K562 (cell line): ENCODE measurements around the gene CLDN15. TPM values are rescaled to one million over a fixed set of nuclear protein-coding genes. Genes with fewer than 3 reads are reported as not detected.

ENCODE experiments used
- ATAC-seq: fragments of 200-7000 bp; cut with Tn5 transposase; 3 replicates; pipeline ENCODE4 v1.9.1; 2020; ENCODE audit warnings: moderate library complexity
- BruUV-seq: library from RNA; stranded (reverse); fragments of 400-500 nt; replicated peaks from 2 replicates; lab custom pipeline; 2021; lab: Mats Ljungman, UMichigan
- CTCF ChIA-PET: fragments of 300-600 bp; formaldehyde crosslinking; extraction: SDS; loops from one replicate; lab custom pipeline; 2021; ENCODE audit warnings: low intra/inter-chr PET ratio; lab: Yijun Ruan, JAX
- POLR2A ChIA-PET: fragments of 300-600, 350-650 bp; sonication (Branson Sonifier 250); formaldehyde crosslinking; extraction: SDS; loops from one replicate; lab custom pipeline; 2021; ENCODE audit warnings: antibody characterized with exemption, inconsistent platforms; lab: Yijun Ruan, JAX
- DNase-seq, 4 experiments: peaks; one replicate each; pipeline versions ENCODE4 v3.0.0 to v3.0.0-alpha.2; 2011 to 2018; ENCODE audit warnings: low spot score in 3 of 4, mixed read lengths in 3 of 4; ENCODE audit errors: extremely low read depth in 1 of 4
- FAIRE-seq: peaks from 2 replicates; lab custom pipeline; 2011; peaks lifted over from hg19 to GRCh38; lab: Jason Lieb, UNC
- H2AFZ ChIP-seq: 2 replicates; pipeline ENCODE4 v1.6.0; 2011; ENCODE audit warnings: low read depth, low read length, control low read depth, inconsistent platforms
- H3K27ac ChIP-seq: fragments of 200-600 bp; 3 replicates; pipeline ENCODE4 v1.8.0; 2011; ENCODE audit warnings: low read depth, mild to moderate bottlenecking, control low read depth, inconsistent platforms, low read length, moderate library complexity, mixed read lengths; ENCODE audit errors: extremely low read depth
- H3K27me3 ChIP-seq, 2 experiments: fragments of 300-600 bp in 1 of 2; 2 replicates in 1 of 2; 3 replicates in 1 of 2; pipeline versions ENCODE4 v1.6.0 to v1.8.0; 2011; ENCODE audit warnings: inconsistent platforms in 2 of 2, low read length in 2 of 2, mild to moderate bottlenecking in 1 of 2, mixed read lengths in 1 of 2, moderate library complexity in 1 of 2; ENCODE audit not compliant: control insufficient read depth in 2 of 2, insufficient read depth in 2 of 2
- H3K36me3 ChIP-seq: fragments of 300-600 bp; 3 replicates; pipeline ENCODE4 v1.8.0; 2011; ENCODE audit warnings: mild to moderate bottlenecking, low read length, inconsistent platforms; ENCODE audit not compliant: control insufficient read depth, insufficient read depth
- H3K4me1 ChIP-seq, 2 experiments: fragments of 200-600 bp in 1 of 2; replicated peaks in 1 of 2; 2 replicates in 1 of 2; 3 replicates in 1 of 2; pipeline versions ENCODE4 v1.5.1 to v1.8.0; 2011; ENCODE audit warnings: inconsistent platforms in 2 of 2, low read length in 2 of 2, mild to moderate bottlenecking in 1 of 2, mixed read lengths in 1 of 2, moderate library complexity in 1 of 2; ENCODE audit not compliant: control insufficient read depth in 2 of 2, insufficient read depth in 2 of 2
- H3K4me2 ChIP-seq: 2 replicates; pipeline ENCODE4 v1.6.1; 2011; ENCODE audit warnings: low read length, control low read depth, inconsistent platforms, mixed read lengths; ENCODE audit not compliant: insufficient read depth
- H3K4me3 ChIP-seq: fragments of 200-600 bp; sonication (generic), shearing (Covaris generic); 2 replicates; pipeline ENCODE4 v1.5.1; 2016; ENCODE audit warnings: control low read depth, inconsistent platforms
- H3K79me2 ChIP-seq: fragments of 200-600 bp; 3 replicates; pipeline ENCODE4 v1.8.0; 2011; ENCODE audit warnings: low read length, inconsistent platforms; ENCODE audit not compliant: control insufficient read depth, insufficient read depth
- H3K9ac ChIP-seq, 2 experiments: 2 replicates each; pipeline versions ENCODE4 v1.6.0 to v1.6.1; 2011; ENCODE audit warnings: low read depth in 2 of 2, low read length in 2 of 2, control low read depth in 1 of 2, inconsistent platforms in 1 of 2, mild to moderate bottlenecking in 1 of 2, mixed read lengths in 1 of 2; ENCODE audit not compliant: insufficient read depth in 1 of 2
- H3K9me1 ChIP-seq: one replicate; pipeline ENCODE4 v1.6.0; 2011; ENCODE audit warnings: inconsistent platforms, mild to moderate bottlenecking, low read length, moderate library complexity; ENCODE audit not compliant: control insufficient read depth, insufficient read depth
- H3K9me3 ChIP-seq: replicated peaks from 2 replicates; pipeline ENCODE4 v1.5.1; 2011; ENCODE audit warnings: low read depth, low read length, inconsistent platforms; ENCODE audit not compliant: control insufficient read depth, insufficient read depth
- H4K20me1 ChIP-seq: replicated peaks from 2 replicates; pipeline ENCODE4 v1.6.1; 2011; ENCODE audit warnings: low read length, inconsistent platforms, mixed read lengths; ENCODE audit not compliant: control insufficient read depth, insufficient read depth
- MEIS2 ChIP-seq: fragments of 450-650 bp; IDR thresholded peaks from 2 replicates; pipeline ENCODE4 v1.6.1; 2014; ENCODE audit warnings: mild to moderate bottlenecking; ENCODE audit not compliant: partially characterized antibody
- NONO ChIP-seq, 2 experiments: fragments of 200-400 bp in 1 of 2; fragments of 450-650 bp in 1 of 2; formaldehyde crosslinking in 1 of 2; IDR thresholded peaks; 2 replicates each; pipeline ENCODE4 v1.6.1; 2017; ENCODE audit warnings: low read depth in 2 of 2, mild to moderate bottlenecking in 2 of 2, moderate library complexity in 2 of 2, low read length in 1 of 2
- SIN3B ChIP-seq: fragments of 450-650 bp; IDR thresholded peaks from 2 replicates; pipeline ENCODE4 v1.6.1; 2017; ENCODE audit warnings: low read depth, mild to moderate bottlenecking, moderate library complexity
- ZBTB1 ChIP-seq: sonication (generic); formaldehyde crosslinking; IDR thresholded peaks from 2 replicates; pipeline ENCODE4 v1.8.1; 2023; ENCODE audit warnings: missing genetic modification reagents, low read depth, mild to moderate bottlenecking, borderline replicate concordance
- ZNF232 ChIP-seq: sonication (generic); formaldehyde crosslinking; IDR thresholded peaks from 2 replicates; pipeline ENCODE4 v1.8.0; 2022; ENCODE audit warnings: mild to moderate bottlenecking, missing genetic modification reagents
- ZNF79 ChIP-seq: fragments of 250-450 bp; sonication (Bioruptor Pico); IDR thresholded peaks from 2 replicates; pipeline ENCODE4 v1.4.0; 2020; ENCODE audit warnings: low read depth, mild to moderate bottlenecking, moderate library complexity
- WGBS: fragments of 100-300 bp; shearing (Covaris generic); methylation state at CpG from one replicate; pipeline ENCODE4 v1.1.6; 2016; ENCODE audit warnings: low coverage, mixed read lengths; ENCODE audit not compliant: insufficient coverage; ENCODE audit errors: missing lambda C conversion rate; 5-methylcytosine and 5-hydroxymethylcytosine counted together
- in situ Hi-C: fragments of 300-500 bp; cut with MboI; formaldehyde crosslinking; loops from 4 replicates; pipeline ENCODE4 v1.15.0; 2018; ENCODE audit warnings: inconsistent platforms, mixed read lengths
- intact Hi-C: fragments of 100-400 bp; cut with micrococcal nuclease; formaldehyde crosslinking; loops from 2 replicates; pipeline ENCODE4 v1.14.2; 2022
- polyA plus RNA-seq, 8 experiments: library from polyadenylated mRNA; depleted of rRNA in 4 of 8; stranded (reverse) in 5 of 8; unstranded in 3 of 8; fragments of >200 nt; fragmentation: Nextera tagmentation in 2 of 8; fragmentation: Illumina TruSeq in 1 of 8; extraction: Ambion mirVana in 2 of 8; extraction: Trizol in 1 of 8; gene quantifications; 2 replicates each; pipeline versions ENCODE4 v1.2.1 to v1.2.3, GENCODE V29; 2011 to 2014; ENCODE audit warnings: inconsistent platforms in 1 of 8, missing spikeins in 1 of 8
- total RNA-seq, 7 experiments: library from RNA; depleted of rRNA in 6 of 7; stranded (reverse); fragments of >200 nt in 6 of 7; fragmentation: Illumina TruSeq in 2 of 7; extraction: Trizol in 2 of 7; gene quantifications; 2 replicates each; pipeline versions ENCODE4 v1.2.1 to v1.2.3, GENCODE V29; 2011 to 2021; ENCODE audit warnings: low replicate concordance in 1 of 7
- TF ChIP-seq, protein P1 (sequence below): sonication (generic); formaldehyde crosslinking; IDR thresholded peaks from 2 replicates; pipeline ENCODE4 v1.8.0; 2022; ENCODE audit warnings: missing genetic modification reagents, mild to moderate bottlenecking, borderline replicate concordance
- TF ChIP-seq, protein P2 (sequence below): sonication (generic); formaldehyde crosslinking; IDR thresholded peaks from 2 replicates; pipeline ENCODE4 v1.8.1; 2023; ENCODE audit warnings: mild to moderate bottlenecking, missing genetic modification reagents

The CLDN15 gene
- total and polyA plus RNA-seq, 9 of the 15 experiments (the other 6 are each of a cell fraction or from before 2014, with no cell fraction given) = 0.32 to 14.5 (median 7.4) TPM

GRCh38 chr7:101198476-101198875 is 39.1 kb downstream of the CLDN15 start (continued):
- TF ChIP-seq SIN3B (no peak), ZBTB1 (CRISPR knock-in tag) (no peak), ZNF232 (CRISPR knock-in tag) (no peak), NONO (IDR thresholded peaks at IDR 0.05; ENCODE audit: low read depth in 2 of 2, low read length in 1 of 2) (no peak), ZNF79 (CRISPR knock-in tag) (no peak)
- TF ChIP-seq, protein P1, sequence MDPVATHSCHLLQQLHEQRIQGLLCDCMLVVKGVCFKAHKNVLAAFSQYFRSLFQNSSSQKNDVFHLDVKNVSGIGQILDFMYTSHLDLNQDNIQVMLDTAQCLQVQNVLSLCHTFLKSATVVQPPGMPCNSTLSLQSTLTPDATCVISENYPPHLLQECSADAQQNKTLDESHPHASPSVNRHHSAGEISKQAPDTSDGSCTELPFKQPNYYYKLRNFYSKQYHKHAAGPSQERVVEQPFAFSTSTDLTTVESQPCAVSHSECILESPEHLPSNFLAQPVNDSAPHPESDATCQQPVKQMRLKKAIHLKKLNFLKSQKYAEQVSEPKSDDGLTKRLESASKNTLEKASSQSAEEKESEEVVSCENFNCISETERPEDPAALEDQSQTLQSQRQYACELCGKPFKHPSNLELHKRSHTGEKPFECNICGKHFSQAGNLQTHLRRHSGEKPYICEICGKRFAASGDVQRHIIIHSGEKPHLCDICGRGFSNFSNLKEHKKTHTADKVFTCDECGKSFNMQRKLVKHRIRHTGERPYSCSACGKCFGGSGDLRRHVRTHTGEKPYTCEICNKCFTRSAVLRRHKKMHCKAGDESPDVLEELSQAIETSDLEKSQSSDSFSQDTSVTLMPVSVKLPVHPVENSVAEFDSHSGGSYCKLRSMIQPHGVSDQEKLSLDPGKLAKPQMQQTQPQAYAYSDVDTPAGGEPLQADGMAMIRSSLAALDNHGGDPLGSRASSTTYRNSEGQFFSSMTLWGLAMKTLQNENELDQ (CRISPR knock-in tag) = no peak

GRCh38 chr7:101197991-101198390 is 39.6 kb downstream of the CLDN15 start:
- no peak for TF ChIP-seq MEIS2
- TF ChIP-seq, protein P2, sequence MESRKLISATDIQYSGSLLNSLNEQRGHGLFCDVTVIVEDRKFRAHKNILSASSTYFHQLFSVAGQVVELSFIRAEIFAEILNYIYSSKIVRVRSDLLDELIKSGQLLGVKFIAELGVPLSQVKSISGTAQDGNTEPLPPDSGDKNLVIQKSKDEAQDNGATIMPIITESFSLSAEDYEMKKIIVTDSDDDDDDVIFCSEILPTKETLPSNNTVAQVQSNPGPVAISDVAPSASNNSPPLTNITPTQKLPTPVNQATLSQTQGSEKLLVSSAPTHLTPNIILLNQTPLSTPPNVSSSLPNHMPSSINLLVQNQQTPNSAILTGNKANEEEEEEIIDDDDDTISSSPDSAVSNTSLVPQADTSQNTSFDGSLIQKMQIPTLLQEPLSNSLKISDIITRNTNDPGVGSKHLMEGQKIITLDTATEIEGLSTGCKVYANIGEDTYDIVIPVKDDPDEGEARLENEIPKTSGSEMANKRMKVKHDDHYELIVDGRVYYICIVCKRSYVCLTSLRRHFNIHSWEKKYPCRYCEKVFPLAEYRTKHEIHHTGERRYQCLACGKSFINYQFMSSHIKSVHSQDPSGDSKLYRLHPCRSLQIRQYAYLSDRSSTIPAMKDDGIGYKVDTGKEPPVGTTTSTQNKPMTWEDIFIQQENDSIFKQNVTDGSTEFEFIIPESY (CRISPR knock-in tag) = 0 out of 2 replicates have a peak, but pooled peaks have one; percentile 31
- TF ChIP-seq, all 486 proteins: peak for 1
- BruUV-seq = no TSS peak
- H3K27me3 ChIP-seq = peaks cover 0 to 6% of the 10 kb centered on the region in 2 experiments; a peak in 1 of 5 replicates
- no peaks in the 10 kb centered on the region for H3K79me2 ChIP-seq
- H3K27ac ChIP-seq = no peak overlapping the region
- intact Hi-C loops = no loop called here
- H2AFZ ChIP-seq = no peak overlapping the region
- DNase-seq = no peak
- WGBS = 58% methylated on average over 20 of the region's 21 CpGs
- H3K9ac ChIP-seq = peak overlapping the region in 1 of 2 experiments; percentile 45; a peak in 1 of 4 replicates
- no peak overlapping the region for H3K4me3 ChIP-seq
- in situ Hi-C loops = no loop called here
- CTCF ChIA-PET = no interaction called here
- no peak overlapping the region for H3K4me2 ChIP-seq
- H4K20me1 ChIP-seq = no peaks in the 10 kb centered on the region
- H3K9me3 ChIP-seq = no peaks in the 10 kb centered on the region
- POLR2A ChIA-PET = no interaction called here
- FAIRE-seq = no peak
- H3K4me1 ChIP-seq = peaks cover 9 to 32% of the 10 kb centered on the region in 2 experiments
- no peak for ATAC-seq
- no peaks in the 10 kb centered on the region for H3K9me1 ChIP-seq
- no peaks in the 10 kb centered on the region for H3K36me3 ChIP-seq
